HCT116 (cell line): Measurements from ENCODE around the gene SLC4A2. TPM values are rescaled to one million over a fixed set of nuclear protein-coding genes. Genes with fewer than 3 reads are reported as not detected.

Experiments used
- ATAC-seq: fragments of 200-7000 bp; cut with Tn5 transposase; 2 replicates; pipeline ENCODE4 v1.9.1; 2020; ENCODE audit warnings: mild to moderate bottlenecking, moderate library complexity
- BruUV-seq: library from RNA; stranded (reverse); fragments of 400-500 nt; replicated peaks from 2 replicates; lab custom pipeline; 2021; lab: Mats Ljungman, UMichigan
- CTCF ChIA-PET: fragments of 300-600 bp; sonication (Branson Sonifier 250); formaldehyde crosslinking; loops from one replicate; lab custom pipeline; 2021; ENCODE audit warnings: antibody characterized with exemption; lab: Charles Lee
- POLR2A ChIA-PET: fragments of 300-600, 350-600 bp; sonication (Branson Sonifier 250); formaldehyde crosslinking; loops from one replicate; lab custom pipeline; 2021; ENCODE audit warnings: antibody characterized with exemption; lab: Charles Lee
- RAD21 ChIA-PET, 2 experiments: fragments of 300-600 bp; sonication (Branson Sonifier 250); formaldehyde crosslinking; loops; one replicate each; lab custom pipeline; 2023; ENCODE audit warnings: low total read pairs in 2 of 2; ENCODE audit not compliant: uncharacterized antibody in 2 of 2, unreplicated experiment in 2 of 2, low non-redundant PET in 1 of 2; lab: Charles Lee
- DNase-seq: peaks from one replicate; pipeline ENCODE4 v3.0.0-alpha.2; 2010; ENCODE audit warnings: low read depth, low spot score
- H2AFZ ChIP-seq: fragments of 200-600 bp; shearing (Covaris generic), sonication (generic); 2 replicates; pipeline ENCODE4 v1.6.1; 2017; ENCODE audit warnings: low read depth, mixed run types, mixed read lengths, antibody characterized with exemption, low read length; ENCODE audit not compliant: poor library complexity, severe bottlenecking
- H3K27ac ChIP-seq: 2 replicates; pipeline ENCODE4 v1.5.1; 2012; ENCODE audit warnings: low read depth, low read length
- H3K27me3 ChIP-seq: fragments of 200-600 bp; sonication (generic); 2 replicates; pipeline ENCODE4 v1.6.1; 2016; ENCODE audit warnings: mixed run types, low read length, mixed read lengths; ENCODE audit not compliant: insufficient read depth
- H3K36me3 ChIP-seq, 2 experiments: fragments of 200-500 bp in 1 of 2; fragments of 200-600 bp in 1 of 2; sonication (Bioruptor generic) in 1 of 2; sonication (generic) in 1 of 2; 2 replicates each; pipeline versions ENCODE4 v1.5.1 to v1.6.1; 2014 to 2016; ENCODE audit warnings: low read length in 2 of 2, inconsistent platforms in 1 of 2, mixed read lengths in 1 of 2, mixed run types in 1 of 2; ENCODE audit not compliant: insufficient read depth in 2 of 2, control insufficient read depth in 1 of 2
- H3K4me1 ChIP-seq, 2 experiments: fragments of 200-600 bp in 1 of 2; sonication (generic) in 1 of 2; 2 replicates each; pipeline versions ENCODE4 v1.5.1 to v1.6.1; 2012 to 2017; ENCODE audit warnings: low read length in 2 of 2, inconsistent platforms in 1 of 2, mild to moderate bottlenecking in 1 of 2, mixed read lengths in 1 of 2, mixed run types in 1 of 2, moderate library complexity in 1 of 2; ENCODE audit not compliant: insufficient read depth in 2 of 2, control insufficient read depth in 1 of 2
- H3K4me2 ChIP-seq: fragments of 200-600 bp; sonication (generic); 2 replicates; pipeline ENCODE4 v1.6.1; 2017; ENCODE audit warnings: mixed run types, low read length, mixed read lengths
- H3K4me3 ChIP-seq, 2 experiments: fragments of 200-600 bp in 1 of 2; sonication (generic) in 1 of 2; replicated peaks in 1 of 2; 2 replicates each; pipeline ENCODE4 v1.5.1; 2011 to 2016; ENCODE audit warnings: low read length in 2 of 2, control low read depth in 1 of 2, low read depth in 1 of 2, mild to moderate bottlenecking in 1 of 2, mixed read lengths in 1 of 2, mixed run types in 1 of 2
- H3K79me2 ChIP-seq: fragments of 200-600 bp; sonication (generic); 2 replicates; pipeline ENCODE4 v1.6.1; 2017; ENCODE audit warnings: mild to moderate bottlenecking, mixed run types, low read length, moderate library complexity, mixed read lengths; ENCODE audit not compliant: insufficient read depth
- H3K9ac ChIP-seq: fragments of 200-600 bp; sonication (generic); 2 replicates; pipeline ENCODE4 v1.6.1; 2016; ENCODE audit warnings: low read length, mixed read lengths
- H3K9me2 ChIP-seq: fragments of 200-600 bp; sonication (generic), shearing (Covaris generic); 2 replicates; pipeline ENCODE4 v1.6.1; 2017; ENCODE audit warnings: mixed run types, mild to moderate bottlenecking, moderate library complexity; ENCODE audit not compliant: insufficient read depth
- H3K9me3 ChIP-seq, 2 experiments: fragments of 200-500 bp in 1 of 2; fragments of 200-600 bp in 1 of 2; sonication (Bioruptor generic) in 1 of 2; sonication (generic) in 1 of 2; 2 replicates each; pipeline ENCODE4 v1.6.1; 2014 to 2017; ENCODE audit warnings: low read length in 2 of 2, mixed read lengths in 2 of 2, inconsistent platforms in 1 of 2, low read depth in 1 of 2, mild to moderate bottlenecking in 1 of 2, mixed run types in 1 of 2, moderate library complexity in 1 of 2; ENCODE audit not compliant: control insufficient read depth in 1 of 2, insufficient read depth in 1 of 2
- H4K20me1 ChIP-seq: fragments of 200-600 bp; sonication (generic), shearing (Covaris generic); 2 replicates; pipeline ENCODE4 v1.6.1; 2017; ENCODE audit warnings: mixed run types, mild to moderate bottlenecking, moderate library complexity; ENCODE audit not compliant: insufficient read depth
- CEBPB ChIP-seq: IDR thresholded peaks from 2 replicates; pipeline ENCODE4 v1.6.1; 2012; ENCODE audit warnings: low read depth
- ELF1 ChIP-seq: IDR thresholded peaks from 2 replicates; pipeline ENCODE4 v1.6.1; 2012; ENCODE audit warnings: low read depth, borderline replicate concordance
- EZH2 ChIP-seq: fragments of 200-600 bp; sonication (generic); IDR thresholded peaks from 2 replicates; pipeline ENCODE4 v1.6.1; 2017; ENCODE audit warnings: antibody characterized with exemption, mixed run types
- EZH2phosphoT487 ChIP-seq: fragments of 200-600 bp; IDR thresholded peaks from 2 replicates; pipeline ENCODE4 v1.6.1; 2018; ENCODE audit warnings: antibody characterized with exemption, borderline replicate concordance
- JUND ChIP-seq: IDR thresholded peaks from 2 replicates; pipeline ENCODE4 v1.6.1; 2012
- MAX ChIP-seq: IDR thresholded peaks from 2 replicates; pipeline ENCODE4 v1.6.1; 2012
- RAD21 ChIP-seq: IDR thresholded peaks from 2 replicates; pipeline ENCODE4 v1.6.1; 2012; ENCODE audit warnings: low read depth, mild to moderate bottlenecking
- REST ChIP-seq: IDR thresholded peaks from 2 replicates; pipeline ENCODE4 v1.6.1; 2012; ENCODE audit warnings: low read depth
- SIN3A ChIP-seq: IDR thresholded peaks from 2 replicates; pipeline ENCODE4 v1.6.1; 2012; ENCODE audit warnings: low read depth
- SP1 ChIP-seq: IDR thresholded peaks from 2 replicates; pipeline ENCODE4 v1.6.1; 2012; ENCODE audit warnings: low read depth
- SRF ChIP-seq: IDR thresholded peaks from 2 replicates; pipeline ENCODE4 v1.6.1; 2012; ENCODE audit warnings: low read depth
- YY1 ChIP-seq: IDR thresholded peaks from 2 replicates; pipeline ENCODE4 v1.6.1; 2011; ENCODE audit warnings: low read length, low read depth, moderate library complexity, mild to moderate bottlenecking; ENCODE audit not compliant: insufficient replicate concordance; ENCODE audit errors: extremely low read depth
- ZNF274 ChIP-seq: fragments of 200-500 bp; sonication (Bioruptor generic); IDR thresholded peaks from 2 replicates; pipeline ENCODE4 v1.6.1; 2014; ENCODE audit warnings: mild to moderate bottlenecking, low read depth, low read length, inconsistent platforms
- intact Hi-C: fragments of 100-400 bp; cut with micrococcal nuclease; formaldehyde crosslinking; loops from 2 replicates; pipeline ENCODE4 v1.10.0; 2022
- total RNA-seq: library from RNA; stranded (reverse); gene quantifications from one replicate; pipeline ENCODE4 v1.2.1, GENCODE V29; 2021; ENCODE audit not compliant: unreplicated experiment

SLC4A2 gene
- total RNA-seq, 1 experiment from 2014 or later = 240 TPM

GRCh38 chr7:151088019-151088855 lies 28.8 kb downstream of the SLC4A2 start:
- no peaks in the 10 kb centered on the region; the same call in 1 of the 2 replicates for H4K20me1 ChIP-seq
- BruUV-seq = TSS peak; percentile 45
- TF ChIP-seq ELF1 (no peak), EZH2 (no peak), JUND (no peak), CEBPB (no peak), REST (no peak), MAX (no peak), RAD21 (no peak), SIN3A (no peak), SRF (no peak), SP1 (no peak), EZH2phosphoT487 (no peak), ZNF274 (no peak), YY1 (no peak)
- TF ChIP-seq, all 23 proteins: peak for 0
- DNase-seq (no peak), ATAC-seq (no peak)
- Histone ChIP-seq H3K27ac (peak overlapping the region; percentile 90), H2AFZ (no peak overlapping the region), H3K4me1 (peaks cover 18 to 34% of the 10 kb centered on the region in 2 experiments; a peak in 3 of 4 replicates), H3K9me2 (no peaks in the 10 kb centered on the region), H3K4me2 (peak overlapping the region; percentile 93), H3K36me3 (peaks cover 0 to 17% of the 10 kb centered on the region in 2 experiments; a peak in 1 of 4 replicates), H3K9ac (peak overlapping the region; percentile 94), H3K79me2 (peaks cover 65% of the 10 kb centered on the region), H3K4me3 (peak overlapping the region; percentile 90 to 98), H3K27me3 (no peaks in the 10 kb centered on the region), H3K9me3 (no peaks in the 10 kb centered on the region)
- ChIA-PET CTCF (interaction anchor here (1.0 kb wide), 1 partner anchor 12 kb away, joined by 3 read pairs; no protein-coding TSS in a partner anchor), POLR2A (no interaction called here), RAD21 (no interaction called here)
- intact Hi-C loops = no loop called here
